TTC549 (cell line): Measurements from ENCODE around the gene CDK14.

Experiments
- FAIRE-seq: peaks from 2 replicates; lab custom pipeline; 2012; peaks lifted over from hg19 to GRCh38; lab: Jason Lieb, UNC

Gene CDK14

DNA sequence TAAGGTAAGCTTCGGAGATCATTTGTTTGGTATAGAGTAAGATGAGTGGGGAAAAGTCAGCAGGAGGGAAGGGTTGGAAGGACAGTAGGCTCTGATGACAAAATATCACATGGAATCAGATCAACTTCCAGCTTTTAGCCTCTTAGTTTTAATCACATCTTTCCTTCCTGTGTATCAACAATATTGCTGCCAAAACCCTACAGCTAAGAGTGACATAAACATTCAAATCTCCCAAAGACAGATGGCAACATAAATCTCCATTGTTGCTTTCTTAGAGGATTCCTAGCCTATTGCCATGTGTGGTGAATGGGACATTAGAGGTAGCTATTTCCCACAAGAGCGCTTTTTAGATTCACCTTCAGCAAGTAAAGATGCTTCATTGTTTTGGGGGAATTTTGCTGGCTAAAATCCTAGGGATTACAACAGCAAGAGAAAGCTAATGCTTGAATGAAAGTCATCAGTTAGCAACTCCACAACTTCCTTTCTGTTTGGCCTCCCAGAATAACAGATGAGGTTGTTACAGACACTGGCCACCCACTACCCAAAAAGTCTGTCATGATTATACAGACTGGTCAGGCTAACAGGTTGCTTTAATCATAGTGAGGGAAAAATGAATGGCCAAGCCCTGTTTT, 632.9 kb downstream of the CDK14 start:
- no peak for FAIRE-seq

DNA sequence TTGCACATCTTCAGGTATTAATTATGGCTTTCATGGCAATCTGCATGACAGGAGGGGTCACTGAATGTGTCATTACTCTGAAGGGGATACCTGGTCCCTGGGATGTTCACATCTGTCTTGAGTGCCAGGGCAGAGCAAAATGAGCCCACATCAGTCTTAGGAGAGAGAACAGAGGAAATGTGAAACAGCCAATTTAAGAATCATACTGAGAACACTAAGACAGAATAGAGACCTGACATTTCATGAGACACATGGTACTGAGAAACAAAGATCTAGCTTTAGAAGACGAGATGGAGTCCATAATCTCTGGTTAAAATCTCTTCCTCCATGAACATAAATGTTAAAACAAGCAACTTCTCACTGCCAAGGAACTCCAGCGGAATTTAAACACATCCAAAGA, 634.0 kb downstream of the CDK14 start:
- no peak for FAIRE-seq

DNA sequence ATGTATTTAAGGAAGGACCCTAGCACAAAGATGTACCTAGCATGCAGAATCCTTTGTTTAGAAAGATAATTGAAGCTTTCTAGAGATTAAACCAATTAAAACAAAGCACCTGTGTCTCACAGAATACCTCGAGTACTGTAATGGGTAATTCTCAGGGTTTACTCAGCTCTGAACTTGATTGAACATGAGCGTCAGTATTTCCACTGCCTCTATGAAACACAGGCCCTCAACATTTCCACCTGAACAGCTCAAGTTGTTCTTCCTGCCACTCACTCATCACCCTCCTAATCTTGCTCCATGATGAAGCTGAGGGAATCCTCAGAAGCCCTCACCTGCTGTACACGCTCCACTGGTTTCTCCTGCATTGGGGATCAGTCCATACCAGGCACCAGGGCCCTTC, 634.4 kb downstream of the CDK14 start:
- FAIRE-seq = no peak

- no peak for FAIRE-seq
Observed at GRCh38 chr7:91233212-91233611, 637.1 kb downstream of the CDK14 start.

DNA sequence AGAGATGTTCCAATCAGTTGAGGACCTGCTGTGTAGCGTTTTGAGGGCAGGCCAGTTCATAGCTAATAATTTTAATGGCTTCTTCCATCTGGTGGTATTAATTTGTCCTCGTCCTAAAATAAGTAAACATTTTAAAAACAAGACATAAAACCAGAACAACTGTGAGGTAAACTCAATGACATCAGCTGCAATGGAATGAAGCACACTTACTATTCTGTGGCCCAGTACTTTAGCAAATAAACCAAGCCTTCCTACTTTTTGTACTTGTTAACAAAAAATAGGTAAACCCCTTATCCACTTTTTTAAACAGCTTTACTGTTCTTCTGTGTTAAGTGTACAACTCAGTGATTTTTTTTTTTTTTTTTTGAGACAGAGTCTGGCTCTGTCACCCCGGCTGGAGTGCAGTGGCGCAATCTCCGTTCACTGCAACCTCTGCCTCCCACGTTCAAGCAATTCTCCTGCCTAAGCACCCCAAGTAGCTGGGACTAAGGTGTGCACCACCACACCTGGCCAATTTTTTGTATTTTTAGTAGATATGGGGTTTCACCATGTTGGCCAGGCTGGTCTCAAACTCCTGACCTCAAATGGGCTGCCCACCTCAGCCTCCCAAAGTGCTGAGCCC, 639.2 kb downstream of the CDK14 start:
- no peak for FAIRE-seq

GRCh38 chr7:91239171-91239604, 643.1 kb downstream of the CDK14 start:
- FAIRE-seq = no peak

DNA sequence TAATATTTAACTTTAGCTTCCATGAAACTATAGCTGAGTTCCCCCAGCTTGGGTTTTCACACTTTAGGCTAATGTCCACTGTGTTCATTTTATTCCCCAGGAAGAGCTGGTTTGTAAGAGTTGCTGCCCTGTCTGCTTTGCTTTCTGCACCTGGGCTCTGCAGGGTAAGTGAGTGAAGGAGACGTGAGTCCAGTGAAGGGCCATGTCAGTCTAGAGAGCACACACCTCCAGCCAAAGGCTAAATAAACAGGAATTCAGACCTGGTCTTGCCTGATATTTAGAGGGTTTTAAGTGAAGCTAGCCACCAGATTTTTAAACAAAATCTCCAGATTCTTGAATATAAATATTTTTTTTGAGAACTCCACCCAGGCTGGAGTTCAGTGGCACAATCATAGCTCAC, 643.7 kb downstream of the CDK14 start:
- FAIRE-seq = no peak

DNA sequence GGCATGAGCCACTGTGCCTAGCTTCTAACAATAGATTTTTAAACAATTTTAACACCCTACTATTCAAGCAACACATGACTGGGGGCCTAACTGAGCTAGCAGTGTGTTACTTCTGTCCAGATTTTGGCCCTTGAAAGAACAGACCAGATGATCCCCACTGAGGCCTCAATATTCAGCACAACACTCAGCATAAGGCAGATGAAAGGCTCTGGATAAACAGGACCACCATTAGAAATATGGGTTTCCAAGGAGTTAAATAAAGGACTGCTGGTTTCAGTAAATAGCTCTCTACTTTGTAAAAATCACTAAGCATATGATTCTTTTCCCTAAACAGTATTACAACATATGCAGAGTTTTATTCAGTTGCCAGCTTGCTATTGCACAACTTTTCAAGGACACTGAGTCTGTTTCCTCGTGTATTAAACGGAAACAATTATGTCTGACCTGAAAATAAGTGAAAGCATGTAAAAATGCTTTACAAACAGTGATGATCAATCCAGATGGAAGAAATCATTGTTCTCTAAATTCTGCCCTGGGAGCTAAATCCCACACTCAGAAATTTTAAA, 644.3 kb downstream of the CDK14 start:
- FAIRE-seq = no peak

DNA sequence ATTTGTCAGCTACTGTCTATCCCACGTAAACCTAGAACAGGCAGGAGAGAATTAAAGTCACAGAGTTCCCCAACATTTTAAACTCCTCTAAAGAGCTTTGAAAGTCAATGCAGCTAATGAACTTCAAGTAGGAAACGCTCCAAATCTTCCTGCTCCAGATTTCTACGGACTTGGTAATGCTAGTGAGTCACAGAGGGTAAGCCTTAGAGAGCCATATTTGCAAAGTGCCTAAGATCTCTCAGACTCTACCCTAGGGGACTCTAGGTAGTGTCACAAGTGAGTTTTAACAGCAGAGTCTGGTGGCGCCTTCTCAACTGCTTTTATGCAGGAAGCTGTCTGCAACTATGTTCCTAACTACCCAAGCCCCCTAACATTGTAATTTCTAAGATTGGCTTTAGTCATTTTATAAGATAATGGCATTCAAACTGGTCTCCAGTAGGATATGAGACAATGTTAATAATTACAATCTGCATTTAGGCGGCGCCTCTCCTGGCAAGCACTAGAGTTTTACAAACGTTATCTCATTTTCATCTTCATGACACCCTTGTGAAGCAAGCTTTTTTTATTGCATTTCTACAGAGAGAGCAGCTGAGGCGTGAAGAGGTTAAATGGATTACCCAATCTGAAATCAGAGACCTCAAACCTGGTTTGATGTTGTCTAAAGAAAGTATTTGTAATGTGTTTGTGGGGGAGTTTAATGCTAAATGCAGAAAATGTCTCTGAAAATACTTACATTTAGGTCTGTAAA, 646.1 kb downstream of the CDK14 start:
- FAIRE-seq = no peak

- FAIRE-seq = no peak
Observed at GRCh38 chr7:91243591-91244301, 647.6 kb downstream of the CDK14 start.

GRCh38 chr7:91247500-91247899, 651.4 kb downstream of the CDK14 start:
- FAIRE-seq = no peak

DNA sequence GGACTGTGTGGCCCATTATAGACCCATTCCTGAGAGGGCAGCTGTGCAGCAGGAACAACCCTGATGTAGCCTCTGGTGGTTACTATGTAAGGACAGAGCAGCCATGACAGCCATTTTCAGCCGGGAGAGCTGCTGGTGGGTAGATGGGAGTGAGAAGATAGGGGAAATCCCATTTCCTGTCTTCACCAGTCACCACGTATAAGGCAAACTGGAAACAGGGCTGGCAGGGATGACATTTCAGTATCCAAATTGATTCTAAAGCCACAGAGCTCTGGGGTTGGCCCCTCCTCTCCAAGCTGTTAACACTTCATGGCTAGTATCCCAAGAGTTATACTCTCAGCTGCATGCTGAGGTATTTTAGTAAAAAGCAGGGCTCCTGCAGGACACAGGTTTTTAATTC, 652.9 kb downstream of the CDK14 start:
- FAIRE-seq = no peak

- no peak for FAIRE-seq
Observed at GRCh38 chr7:91249506-91250233, 653.5 kb downstream of the CDK14 start.

DNA sequence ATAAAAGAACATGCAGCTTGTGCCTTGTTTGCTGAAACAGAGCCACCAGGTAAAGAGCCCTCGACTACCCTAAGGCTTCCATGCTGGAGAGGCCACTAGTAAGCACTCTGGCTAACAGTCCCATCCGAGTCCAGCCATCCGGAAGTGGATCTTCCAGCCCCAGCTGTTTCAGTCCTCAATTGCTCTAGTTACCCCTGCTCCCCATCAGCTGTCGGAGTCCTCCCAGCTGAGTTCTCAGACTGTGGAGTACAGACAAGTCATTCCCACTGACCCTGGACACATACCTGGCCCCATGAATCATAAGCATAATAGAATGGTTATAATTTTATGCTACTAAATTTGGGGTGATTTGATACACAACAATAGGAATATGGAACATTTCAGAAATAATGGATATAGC, 654.6 kb downstream of the CDK14 start:
- FAIRE-seq = no peak

DNA sequence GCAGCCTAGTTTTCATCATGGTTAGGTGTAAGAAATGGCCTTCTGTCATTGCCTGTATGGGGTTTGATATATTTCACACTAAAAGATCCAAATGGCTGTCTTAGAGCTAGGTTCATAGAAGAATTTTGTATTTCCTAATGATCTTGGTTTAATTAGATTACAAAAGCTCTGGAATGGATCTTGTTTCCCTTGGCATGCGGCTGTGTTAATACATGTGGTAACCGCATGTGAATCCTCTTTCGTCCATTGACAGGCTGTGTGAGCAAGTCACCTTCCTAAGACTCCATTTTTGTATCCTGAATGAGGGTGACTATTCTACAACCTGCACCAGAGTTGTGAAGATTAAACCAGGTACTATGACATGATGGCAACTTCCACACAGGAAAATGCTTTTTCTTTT, 655.8 kb downstream of the CDK14 start:
- no peak for FAIRE-seq
